Dendritic cell treated with granulocyte-macrophage colony-stimulating factor and Interleukin-4, amounts not matched to agents 40 ng/mL and 50 ng/mL, for 4 days (primary cell): Measurements from ENCODE around the gene KIRREL3.

ENCODE experiments used
- H3K27ac Mint-ChIP-seq: one replicate; pipeline ENCODE4 v1.8.0; 2022; ENCODE audit warnings: mild to moderate bottlenecking, mixed read lengths
- H3K27me3 Mint-ChIP-seq: one replicate; pipeline ENCODE4 v1.8.0; 2022; ENCODE audit warnings: mild to moderate bottlenecking, mixed read lengths
- H3K36me3 Mint-ChIP-seq: one replicate; pipeline ENCODE4 v1.8.0; 2022; ENCODE audit warnings: low read depth, mixed read lengths
- H3K4me1 Mint-ChIP-seq: one replicate; pipeline ENCODE4 v1.8.0; 2022; ENCODE audit warnings: low read depth, mixed read lengths
- H3K4me3 Mint-ChIP-seq: one replicate; pipeline ENCODE4 v1.8.0; 2022; ENCODE audit warnings: mild to moderate bottlenecking, moderate library complexity, mixed read lengths
- H3K9me3 Mint-ChIP-seq: one replicate; pipeline ENCODE4 v1.8.0; 2022; ENCODE audit warnings: mixed read lengths
- intact Hi-C: fragments of 100-400 bp; cut with micrococcal nuclease; formaldehyde crosslinking; loops from one replicate; pipeline ENCODE4 v1.15.0; 2022

Gene KIRREL3

DNA sequence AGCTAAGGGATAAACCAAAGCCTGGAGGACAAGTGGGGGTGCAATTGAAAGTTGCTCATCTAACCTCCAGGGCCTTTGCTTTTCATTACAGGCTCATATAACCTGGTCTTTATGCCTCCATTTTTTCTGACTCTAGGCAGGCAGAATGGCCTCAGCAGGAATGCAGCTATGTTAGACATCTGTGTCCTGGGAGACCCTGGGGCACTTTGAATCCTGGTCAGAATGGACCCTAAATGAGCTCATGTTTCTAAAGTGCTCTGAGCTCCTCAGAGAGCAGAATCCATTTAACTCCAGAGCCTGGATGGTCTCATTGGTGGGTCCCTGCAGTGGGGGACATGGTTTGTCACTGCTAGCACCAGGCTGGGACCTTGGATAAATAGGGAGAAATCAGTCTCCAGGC lies 177.3 kb downstream of the KIRREL3 start:
- no peaks in the 10 kb centered on the region for H3K27me3 Mint-ChIP-seq
- no peak overlapping the region for H3K4me3 Mint-ChIP-seq
- no peaks in the 10 kb centered on the region for H3K9me3 Mint-ChIP-seq
- intact Hi-C loops = no loop called here
- H3K27ac Mint-ChIP-seq = no peak overlapping the region
- H3K4me1 Mint-ChIP-seq = no peaks in the 10 kb centered on the region
- no peaks in the 10 kb centered on the region for H3K36me3 Mint-ChIP-seq

DNA sequence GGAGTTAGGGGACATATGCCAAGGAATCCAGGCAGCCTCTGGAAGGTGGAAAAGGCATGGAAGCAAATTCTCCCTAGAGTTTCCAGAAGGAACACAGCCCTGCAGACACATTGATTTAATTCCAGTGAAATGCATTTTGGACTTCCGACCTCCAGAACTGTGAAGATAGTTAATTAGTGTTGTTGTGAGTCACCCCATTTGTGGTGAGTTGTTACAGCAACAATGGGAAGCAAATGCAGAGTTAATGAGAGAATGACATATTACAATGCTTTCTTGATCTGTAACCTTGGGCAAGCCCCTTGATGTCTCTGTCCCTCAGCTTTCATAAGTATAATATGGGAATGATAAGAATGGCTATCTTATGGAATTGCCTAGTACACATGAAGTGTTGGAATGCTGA lies 178.7 kb downstream of the KIRREL3 start:
- Mint-ChIP-seq H3K27ac (no peak overlapping the region), H3K36me3 (no peaks in the 10 kb centered on the region), H3K9me3 (no peaks in the 10 kb centered on the region), H3K4me3 (no peak overlapping the region), H3K27me3 (no peaks in the 10 kb centered on the region), H3K4me1 (no peaks in the 10 kb centered on the region)
- intact Hi-C loops = no loop called here

GRCh38 chr11:126819194-126819593 lies 181.4 kb downstream of the KIRREL3 start:
- Mint-ChIP-seq H3K36me3 (no peaks in the 10 kb centered on the region), H3K4me1 (no peaks in the 10 kb centered on the region), H3K27ac (no peak overlapping the region), H3K9me3 (no peaks in the 10 kb centered on the region), H3K27me3 (peaks cover 2% of the 10 kb centered on the region), H3K4me3 (no peak overlapping the region)
- intact Hi-C loops = no loop called here

GRCh38 chr11:126817523-126818450 lies 182.8 kb downstream of the KIRREL3 start:
- Mint-ChIP-seq H3K4me1 (no peaks in the 10 kb centered on the region), H3K27ac (no peak overlapping the region), H3K9me3 (no peaks in the 10 kb centered on the region), H3K36me3 (no peaks in the 10 kb centered on the region), H3K27me3 (peaks cover 2% of the 10 kb centered on the region), H3K4me3 (no peak overlapping the region)
- intact Hi-C loops = no loop called here

- no peak overlapping the region for H3K27ac Mint-ChIP-seq
Measured at GRCh38 chr11:126817096-126817495, 183.5 kb downstream of the KIRREL3 start.

GRCh38 chr11:126816645-126817044 lies 183.9 kb downstream of the KIRREL3 start:
- no peak overlapping the region for H3K27ac Mint-ChIP-seq
- peaks cover 2% of the 10 kb centered on the region for H3K27me3 Mint-ChIP-seq
- H3K4me3 Mint-ChIP-seq = no peak overlapping the region
- intact Hi-C loops = no loop called here
- no peaks in the 10 kb centered on the region for H3K4me1 Mint-ChIP-seq
- no peaks in the 10 kb centered on the region for H3K36me3 Mint-ChIP-seq
- no peaks in the 10 kb centered on the region for H3K9me3 Mint-ChIP-seq

More at GRCh38 chr11:126817096-126817495, 183.5 kb downstream of the KIRREL3 start:
- peaks cover 2% of the 10 kb centered on the region for H3K27me3 Mint-ChIP-seq
- H3K4me3 Mint-ChIP-seq = no peak overlapping the region
- H3K4me1 Mint-ChIP-seq = no peaks in the 10 kb centered on the region
- no peaks in the 10 kb centered on the region for H3K36me3 Mint-ChIP-seq
- H3K9me3 Mint-ChIP-seq = no peaks in the 10 kb centered on the region
- intact Hi-C loops = no loop called here

DNA sequence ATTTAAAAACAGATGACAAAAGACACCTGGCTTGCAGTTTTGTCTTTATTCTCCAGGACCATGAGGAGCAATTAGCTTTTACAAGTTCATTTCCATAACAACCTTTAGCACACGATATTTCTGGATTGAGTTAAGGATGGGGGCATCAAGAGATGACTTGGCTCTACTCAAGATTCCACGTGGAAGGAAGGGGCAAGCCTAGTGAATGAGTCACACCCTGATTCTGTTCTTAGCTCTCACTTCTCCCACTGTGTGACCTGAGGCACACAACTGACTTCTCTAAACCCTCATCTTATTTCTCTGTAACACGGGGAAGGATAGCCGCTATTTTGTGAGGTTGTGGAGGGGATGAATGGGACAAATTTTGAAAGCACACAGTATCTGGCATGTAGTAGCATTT lies 185.5 kb downstream of the KIRREL3 start:
- H3K36me3 Mint-ChIP-seq = no peaks in the 10 kb centered on the region
- no peak overlapping the region for H3K4me3 Mint-ChIP-seq
- H3K9me3 Mint-ChIP-seq = no peaks in the 10 kb centered on the region
- peaks cover 2% of the 10 kb centered on the region for H3K27me3 Mint-ChIP-seq
- intact Hi-C loops = no loop called here
- H3K4me1 Mint-ChIP-seq = no peaks in the 10 kb centered on the region
- no peak overlapping the region for H3K27ac Mint-ChIP-seq

DNA sequence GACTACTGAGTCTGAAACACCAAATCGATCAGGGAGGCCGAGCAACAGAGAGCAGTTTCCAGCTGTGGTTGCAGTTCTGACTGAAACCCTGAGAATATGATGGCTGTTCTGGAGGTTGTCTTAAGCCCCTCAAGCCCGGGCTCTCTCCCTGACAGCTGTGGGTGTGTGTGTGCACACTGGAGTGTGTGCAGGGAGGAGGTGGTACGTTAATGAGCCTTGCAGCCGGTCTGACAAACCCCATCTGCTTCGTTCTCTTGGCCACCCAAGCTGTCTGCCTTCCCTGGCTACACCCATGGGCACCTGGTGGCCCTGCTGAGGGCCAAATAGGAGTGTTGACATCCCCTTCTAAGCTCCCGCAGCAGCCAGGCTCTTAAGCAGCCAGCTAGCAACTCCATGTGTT lies 189.8 kb downstream of the KIRREL3 start:
- Mint-ChIP-seq H3K4me3 (no peak overlapping the region), H3K27ac (no peak overlapping the region), H3K36me3 (no peaks in the 10 kb centered on the region), H3K4me1 (no peaks in the 10 kb centered on the region), H3K27me3 (peaks cover 2% of the 10 kb centered on the region), H3K9me3 (no peaks in the 10 kb centered on the region)
- intact Hi-C loops = no loop called here

DNA sequence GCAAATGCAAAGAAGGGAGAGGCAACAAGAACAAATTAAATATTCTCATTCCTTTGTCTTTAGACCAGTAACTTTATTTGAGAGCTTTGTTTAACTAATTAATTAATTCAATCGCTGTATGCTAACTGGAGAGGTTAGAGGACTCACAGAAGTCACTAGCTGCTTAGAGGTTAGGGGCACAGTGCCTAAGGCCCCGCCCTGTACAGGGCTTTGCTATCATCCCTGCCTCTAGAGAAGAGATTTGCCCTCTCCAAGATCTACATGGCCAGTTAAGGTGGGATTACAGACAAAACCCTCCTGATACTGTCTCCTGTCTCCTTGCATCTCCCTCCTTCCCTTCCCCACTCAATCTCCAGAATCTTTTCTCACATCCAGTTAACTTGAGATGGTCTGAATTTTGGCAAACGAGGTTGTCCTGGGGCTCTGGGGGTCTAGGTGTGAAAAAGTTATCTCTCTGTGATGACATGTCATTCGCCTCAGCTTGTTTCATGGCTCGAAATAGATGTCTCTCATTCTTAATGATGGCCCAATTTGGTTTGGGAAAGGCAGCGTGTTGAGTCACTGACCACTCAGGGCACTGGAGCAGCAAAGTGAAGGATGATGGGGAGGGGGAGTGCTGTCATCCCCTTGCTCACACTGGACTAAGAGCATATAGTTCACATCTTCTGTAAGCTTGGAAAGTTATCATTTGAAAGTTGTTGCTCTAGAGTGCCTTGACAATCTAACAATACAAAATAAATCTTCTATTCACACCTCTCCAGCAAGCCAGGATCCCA lies 190.9 kb downstream of the KIRREL3 start:
- Mint-ChIP-seq H3K4me3 (no peak overlapping the region), H3K27me3 (no peaks in the 10 kb centered on the region), H3K36me3 (no peaks in the 10 kb centered on the region), H3K27ac (no peak overlapping the region), H3K9me3 (no peaks in the 10 kb centered on the region), H3K4me1 (no peaks in the 10 kb centered on the region)
- intact Hi-C loops = no loop called here

DNA sequence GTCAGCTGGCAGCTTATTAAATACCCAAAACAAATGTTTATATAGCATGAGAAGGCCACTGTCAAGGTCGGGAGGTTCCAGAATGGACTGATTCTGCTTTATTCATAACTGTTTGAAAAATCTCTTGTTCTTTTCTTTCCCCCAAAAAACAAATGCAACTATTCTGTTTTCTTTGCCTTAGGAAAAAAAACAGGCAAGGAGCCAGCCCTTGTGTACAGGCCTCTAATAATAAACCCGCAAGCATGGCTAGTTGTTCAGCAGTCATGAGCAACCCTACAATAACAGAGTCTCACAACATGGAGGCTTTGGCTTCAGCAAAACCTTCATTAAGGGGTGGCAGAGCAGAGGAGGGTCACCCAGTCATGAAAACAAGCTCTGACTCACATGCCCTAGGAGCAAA lies 191.7 kb downstream of the KIRREL3 start:
- Mint-ChIP-seq H3K27me3 (peaks cover 1% of the 10 kb centered on the region), H3K36me3 (no peaks in the 10 kb centered on the region), H3K4me3 (no peak overlapping the region), H3K27ac (no peak overlapping the region), H3K9me3 (no peaks in the 10 kb centered on the region), H3K4me1 (no peaks in the 10 kb centered on the region)
- intact Hi-C loops = no loop called here

- Mint-ChIP-seq H3K36me3 (no peaks in the 10 kb centered on the region), H3K9me3 (no peaks in the 10 kb centered on the region), H3K4me1 (no peaks in the 10 kb centered on the region), H3K4me3 (no peak overlapping the region), H3K27ac (no peak overlapping the region), H3K27me3 (peaks cover 1% of the 10 kb centered on the region)
- intact Hi-C loops = no loop called here
Measured at GRCh38 chr11:126808296-126808695, 192.3 kb downstream of the KIRREL3 start.

DNA sequence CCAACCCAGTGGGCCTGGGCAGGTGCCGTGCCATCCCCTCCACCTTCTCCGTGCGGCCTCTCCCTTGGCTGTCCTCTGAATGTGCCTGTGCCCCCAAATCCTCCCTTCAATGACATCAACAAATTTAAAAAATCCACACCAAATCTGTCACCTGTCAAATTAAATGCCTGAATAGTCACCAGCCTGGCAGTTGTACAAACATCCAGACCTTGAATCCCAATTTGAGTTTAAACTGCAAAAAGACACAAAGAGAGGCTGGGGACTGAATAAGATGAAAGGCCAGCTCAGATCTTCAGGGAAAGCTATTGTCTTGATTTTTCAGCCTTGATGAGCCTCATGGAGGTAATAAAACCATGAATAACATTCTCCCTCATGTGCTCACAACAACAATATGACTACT lies 194.7 kb downstream of the KIRREL3 start:
- no peaks in the 10 kb centered on the region for H3K9me3 Mint-ChIP-seq
- no peaks in the 10 kb centered on the region for H3K36me3 Mint-ChIP-seq
- no peak overlapping the region for H3K27ac Mint-ChIP-seq
- H3K4me1 Mint-ChIP-seq = no peaks in the 10 kb centered on the region
- H3K4me3 Mint-ChIP-seq = no peak overlapping the region
- peaks cover 1% of the 10 kb centered on the region for H3K27me3 Mint-ChIP-seq
- intact Hi-C loops = no loop called here

- Mint-ChIP-seq H3K4me3 (no peak overlapping the region), H3K36me3 (no peaks in the 10 kb centered on the region), H3K9me3 (peaks cover 2% of the 10 kb centered on the region), H3K4me1 (no peaks in the 10 kb centered on the region), H3K27me3 (peaks cover 1% of the 10 kb centered on the region), H3K27ac (no peak overlapping the region)
- intact Hi-C loops = no loop called here
Measured at GRCh38 chr11:126804363-126804762, 196.2 kb downstream of the KIRREL3 start.

DNA sequence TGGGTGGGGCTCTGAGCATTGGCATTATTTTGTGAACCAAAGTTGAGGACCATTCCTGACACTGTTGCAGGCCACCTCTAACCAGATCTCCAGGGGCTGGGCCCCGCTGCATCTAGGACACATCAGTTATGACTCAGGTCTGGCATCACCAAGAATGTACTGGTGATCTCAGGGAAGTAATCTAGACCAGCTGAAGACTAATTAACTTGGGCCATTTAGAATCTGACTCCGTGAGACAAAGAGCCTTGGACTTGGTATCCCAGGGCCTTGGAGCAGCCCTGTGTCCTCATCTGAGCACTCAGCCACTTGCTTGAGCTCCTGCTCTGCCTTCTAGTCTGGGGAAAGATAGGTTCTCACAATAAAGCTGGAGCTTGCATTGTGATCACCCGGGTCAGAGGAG lies 200.6 kb downstream of the KIRREL3 start:
- Mint-ChIP-seq H3K27me3 (peaks cover 1% of the 10 kb centered on the region), H3K4me1 (no peaks in the 10 kb centered on the region), H3K4me3 (no peak overlapping the region), H3K9me3 (peaks cover 9% of the 10 kb centered on the region), H3K27ac (no peak overlapping the region), H3K36me3 (no peaks in the 10 kb centered on the region)
- intact Hi-C loops = no loop called here
